ENCODE data around the gene ITGA8.

DNA sequence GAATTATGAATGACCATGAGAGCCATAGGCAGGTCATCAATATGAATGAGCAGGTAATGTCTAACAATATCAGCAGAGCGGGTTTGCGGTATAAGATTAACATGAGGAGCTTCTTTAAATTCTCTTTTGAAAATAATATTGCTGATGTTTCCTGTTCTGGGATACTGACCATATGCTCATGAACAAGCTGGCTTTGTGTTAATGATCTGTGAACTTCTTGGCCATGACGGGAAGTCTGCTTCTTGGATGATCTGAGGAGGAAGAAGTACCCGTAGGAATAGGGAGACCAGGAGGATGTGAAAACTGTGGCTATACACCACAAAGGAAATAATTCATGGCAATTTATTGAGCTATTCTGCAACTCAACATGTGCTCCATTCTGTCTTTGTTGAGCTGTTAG, 38.6 kb downstream of the ITGA8 start:
- TF ChIP-seq POLR2A (IDR thresholded peaks at IDR 0.05): no peak
- TF ChIP-seq, protein P1, sequence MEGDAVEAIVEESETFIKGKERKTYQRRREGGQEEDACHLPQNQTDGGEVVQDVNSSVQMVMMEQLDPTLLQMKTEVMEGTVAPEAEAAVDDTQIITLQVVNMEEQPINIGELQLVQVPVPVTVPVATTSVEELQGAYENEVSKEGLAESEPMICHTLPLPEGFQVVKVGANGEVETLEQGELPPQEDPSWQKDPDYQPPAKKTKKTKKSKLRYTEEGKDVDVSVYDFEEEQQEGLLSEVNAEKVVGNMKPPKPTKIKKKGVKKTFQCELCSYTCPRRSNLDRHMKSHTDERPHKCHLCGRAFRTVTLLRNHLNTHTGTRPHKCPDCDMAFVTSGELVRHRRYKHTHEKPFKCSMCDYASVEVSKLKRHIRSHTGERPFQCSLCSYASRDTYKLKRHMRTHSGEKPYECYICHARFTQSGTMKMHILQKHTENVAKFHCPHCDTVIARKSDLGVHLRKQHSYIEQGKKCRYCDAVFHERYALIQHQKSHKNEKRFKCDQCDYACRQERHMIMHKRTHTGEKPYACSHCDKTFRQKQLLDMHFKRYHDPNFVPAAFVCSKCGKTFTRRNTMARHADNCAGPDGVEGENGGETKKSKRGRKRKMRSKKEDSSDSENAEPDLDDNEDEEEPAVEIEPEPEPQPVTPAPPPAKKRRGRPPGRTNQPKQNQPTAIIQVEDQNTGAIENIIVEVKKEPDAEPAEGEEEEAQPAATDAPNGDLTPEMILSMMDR (IDR thresholded peaks at IDR 0.05): no peak
